Measurements from ENCODE around the gene TTC6.

TTC6 gene

DNA sequence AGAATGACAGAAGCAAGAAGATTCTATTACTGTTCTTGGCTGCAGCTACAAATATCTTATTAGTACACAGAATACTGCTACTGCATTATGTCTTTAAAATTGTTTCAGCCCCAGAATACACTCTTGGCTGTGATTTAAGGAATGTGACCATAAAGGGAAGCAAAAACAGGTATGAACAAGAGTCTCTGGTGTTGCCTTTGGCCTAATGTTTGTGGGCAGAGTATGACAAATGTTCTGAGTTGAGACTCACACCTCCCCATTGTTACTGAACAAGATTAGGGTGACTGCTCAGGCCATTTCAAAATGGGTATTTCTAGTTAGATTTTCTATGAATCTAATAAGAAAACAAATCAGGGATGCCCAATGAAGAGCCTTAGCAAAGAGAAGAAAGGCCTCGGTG, 28.5 kb downstream of the TTC6 start:
- no peak for DNase-seq (ENCODE audit: low spot score)

GRCh38 chr14:37625597-37626595, 30.5 kb downstream of the TTC6 start:
- no peak for DNase-seq (ENCODE audit: low spot score)

- no peak for DNase-seq (ENCODE audit: low spot score)
These were observed 41.9 kb downstream of the TTC6 start for GRCh38 chr14:37637341-37637740.

GRCh38 chr14:37638599-37638998, 43.2 kb downstream of the TTC6 start:
- DNase-seq (ENCODE audit: low spot score) = no peak

- no peak for DNase-seq (ENCODE audit: low spot score)
These were observed 45.7 kb downstream of the TTC6 start for GRCh38 chr14:37641117-37641516.

- no peak for DNase-seq (ENCODE audit: low spot score)
These were observed 46.7 kb downstream of the TTC6 start for GRCh38 chr14:37642125-37642524.

DNA sequence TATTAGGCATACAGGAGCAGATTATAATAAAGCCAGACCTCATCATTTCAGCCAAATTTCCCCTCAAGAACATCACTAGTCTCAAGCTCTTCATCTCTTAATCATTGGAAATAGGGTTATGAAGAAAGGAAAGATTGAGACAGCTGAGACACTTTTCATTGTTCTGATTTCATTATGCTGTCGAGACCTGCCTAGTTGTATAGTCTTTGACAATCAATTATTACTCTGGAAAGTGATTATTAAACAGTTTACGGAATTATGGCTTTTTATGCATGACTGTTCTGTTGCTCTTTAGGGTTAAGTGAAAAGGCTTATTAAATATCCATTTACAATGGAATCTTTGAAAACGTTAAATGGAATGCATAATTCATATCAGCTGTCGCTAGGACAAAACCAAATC, 48.3 kb downstream of the TTC6 start:
- no peak for DNase-seq (ENCODE audit: low spot score)

Data from globus pallidus (tissue), 1 donor.